IMR-90 (cell line): ENCODE data around the gene TMEM184B. TPM values are rescaled to one million over a fixed set of nuclear protein-coding genes. Genes with fewer than 3 reads are reported as not detected.
A peak's percentile ranks its signal among the peaks of the same experiment; 100 is the strongest.

Experiments used
- ATAC-seq: fragments of 200-7000 bp; cut with Tn5 transposase; 2 replicates; pipeline ENCODE4 v1.9.1; 2020; ENCODE audit warnings: low read depth, mild to moderate bottlenecking, moderate library complexity
- BruUV-seq: library from RNA; stranded (reverse); fragments of 400-500 nt; replicated peaks from 2 replicates; lab custom pipeline; 2021; lab: Mats Ljungman, UMichigan
- CTCF ChIA-PET: fragments of 300-600 bp; formaldehyde crosslinking; extraction: SDS; loops from one replicate; lab custom pipeline; 2021; ENCODE audit warnings: antibody characterized with exemption; lab: Yijun Ruan, JAX
- POLR2A ChIA-PET: fragments of 300-600 bp; sonication (Branson Sonifier 250); formaldehyde crosslinking; loops from one replicate; lab custom pipeline; 2022; ENCODE audit warnings: antibody characterized with exemption; ENCODE audit not compliant: unreplicated experiment; lab: Charles Lee
- DNase-seq: peaks from one replicate; pipeline ENCODE4 v3.0.0; 2013
- H2AFZ ChIP-seq: replicated peaks from 2 replicates; pipeline ENCODE3; 2013; ENCODE audit warnings: low read length, mild to moderate bottlenecking; ENCODE audit not compliant: poor library complexity
- H2AK5ac ChIP-seq: 2 replicates; pipeline ENCODE4 v1.6.1; 2013; ENCODE audit warnings: low read depth, low read length, inconsistent platforms
- H2AK9ac ChIP-seq: replicated peaks from 2 replicates; pipeline ENCODE3; 2013; ENCODE audit warnings: mild to moderate bottlenecking, low read depth, low read length, moderate library complexity; ENCODE audit not compliant: poor library complexity
- H2BK120ac ChIP-seq: 2 replicates; pipeline ENCODE4 v1.6.1; 2013; ENCODE audit warnings: low read depth, low read length, inconsistent platforms
- H2BK15ac ChIP-seq: 3 replicates; pipeline ENCODE4 v1.6.1; 2013; ENCODE audit warnings: low read depth, low read length, inconsistent platforms
- H2BK20ac ChIP-seq: 2 replicates; pipeline ENCODE4 v1.6.1; 2013; ENCODE audit warnings: low read depth, mild to moderate bottlenecking, inconsistent platforms, low read length, moderate library complexity
- H2BK5ac ChIP-seq: 2 replicates; pipeline ENCODE4 v1.6.1; 2013; ENCODE audit warnings: mild to moderate bottlenecking, low read depth, low read length, inconsistent platforms; ENCODE audit not compliant: poor library complexity, severe bottlenecking
- H3K14ac ChIP-seq: replicated peaks from 2 replicates; pipeline ENCODE4 v1.6.1; 2013; ENCODE audit warnings: low read depth, low read length, inconsistent platforms
- H3K18ac ChIP-seq: 2 replicates; pipeline ENCODE4 v1.6.1; 2013; ENCODE audit warnings: low read depth, low read length, control low read depth
- H3K23ac ChIP-seq: 2 replicates; pipeline ENCODE4 v1.6.1; 2013; ENCODE audit warnings: low read depth, low read length, inconsistent platforms
- H3K27ac ChIP-seq: 2 replicates; pipeline ENCODE4 v1.5.1; 2013; ENCODE audit warnings: mild to moderate bottlenecking, control low read depth, low read length; ENCODE audit not compliant: insufficient read depth
- H3K27me3 ChIP-seq: 2 replicates; pipeline ENCODE4 v1.6.1; 2013; ENCODE audit warnings: low read length; ENCODE audit not compliant: control insufficient read depth, insufficient read depth
- H3K36me3 ChIP-seq: 2 replicates; pipeline ENCODE4 v1.6.1; 2013; ENCODE audit warnings: low read length, mixed read lengths; ENCODE audit not compliant: control insufficient read depth, insufficient read depth
- H3K4ac ChIP-seq: 2 replicates; pipeline ENCODE4 v1.6.1; 2013; ENCODE audit warnings: low read depth, low read length, inconsistent platforms
- H3K4me1 ChIP-seq: 2 replicates; pipeline ENCODE4 v1.6.1; 2013; ENCODE audit warnings: low read length, mixed read lengths; ENCODE audit not compliant: control insufficient read depth, insufficient read depth
- H3K4me2 ChIP-seq: 2 replicates; pipeline ENCODE4 v1.6.1; 2013; ENCODE audit warnings: low read depth, mild to moderate bottlenecking, control low read depth, low read length, moderate library complexity
- H3K4me3 ChIP-seq: 2 replicates; pipeline ENCODE4 v1.5.1; 2013; ENCODE audit warnings: low read depth, mild to moderate bottlenecking, control low read depth, low read length, moderate library complexity; ENCODE audit not compliant: insufficient read depth
- H3K56ac ChIP-seq: 2 replicates; pipeline ENCODE4 v1.6.1; 2013; ENCODE audit warnings: low read length, inconsistent platforms; ENCODE audit not compliant: insufficient read depth; ENCODE audit errors: extremely low read depth
- H3K79me1 ChIP-seq, 2 experiments: 2 replicates each; pipeline ENCODE4 v1.6.1; 2013; ENCODE audit warnings: low read length in 2 of 2, inconsistent platforms in 1 of 2, low read depth in 1 of 2
- H3K9ac ChIP-seq: 2 replicates; pipeline ENCODE4 v1.6.1; 2013; ENCODE audit warnings: low read depth, low read length, control low read depth
- H3K9me1 ChIP-seq: 2 replicates; pipeline ENCODE4 v1.6.1; 2013; ENCODE audit warnings: low read length, inconsistent platforms; ENCODE audit not compliant: insufficient read depth
- H3K9me3 ChIP-seq: 2 replicates; pipeline ENCODE4 v1.6.1; 2013; ENCODE audit warnings: low read length; ENCODE audit not compliant: control insufficient read depth, insufficient read depth
- H4K20me1 ChIP-seq: 2 replicates; pipeline ENCODE4 v1.6.1; 2013; ENCODE audit warnings: low read length, inconsistent platforms; ENCODE audit not compliant: insufficient read depth
- H4K5ac ChIP-seq: 2 replicates; pipeline ENCODE4 v1.6.1; 2013; ENCODE audit warnings: mild to moderate bottlenecking, low read depth, low read length, control low read depth
- H4K8ac ChIP-seq, 2 experiments: 2 replicates each; pipeline ENCODE4 v1.6.1; 2013; ENCODE audit warnings: low read depth in 2 of 2, low read length in 2 of 2, control low read depth in 1 of 2, inconsistent platforms in 1 of 2
- H4K91ac ChIP-seq: 2 replicates; pipeline ENCODE4 v1.6.1; 2013; ENCODE audit warnings: low read depth, low read length, inconsistent platforms; ENCODE audit not compliant: insufficient read depth
- CEBPB ChIP-seq: IDR thresholded peaks from 2 replicates; pipeline ENCODE4 v1.6.1; 2012; ENCODE audit warnings: low read depth, low read length, improper control_type of control experiment
- POLR2A ChIP-seq: IDR thresholded peaks from 2 replicates; pipeline ENCODE4 v1.6.1; 2012; ENCODE audit warnings: mild to moderate bottlenecking, low read depth, low read length
- WGBS, 2 experiments: methylation state at CpG; one replicate each; pipeline versions ENCODE4 v1.1.5 to v1.1.7; 2013; ENCODE audit warnings: missing lambda C conversion rate in 2 of 2; ENCODE audit not compliant: insufficient read length in 1 of 2; ENCODE audit errors: extremely low coverage in 2 of 2; 5-methylcytosine and 5-hydroxymethylcytosine counted together
- dilution Hi-C: fragments of 300-500 bp; cut with HindIII; formaldehyde crosslinking; loops from one replicate; pipeline ENCODE4 v1.14.3; 2018; ENCODE audit warnings: low sequenced_read_pairs; ENCODE audit not compliant: unreplicated experiment
- in situ Hi-C: fragments of 300-500 bp; cut with MboI; formaldehyde crosslinking; loops from 3 replicates; pipeline ENCODE4 v1.14.3; 2019; ENCODE audit warnings: low sequenced_read_pairs, inconsistent platforms, mixed read lengths
- intact Hi-C: fragments of 100-400 bp; cut with micrococcal nuclease; formaldehyde crosslinking; loops from 2 replicates; pipeline ENCODE4 v1.10.0; 2022
- polyA plus RNA-seq, 3 experiments: library from polyadenylated mRNA; depleted of rRNA; stranded (reverse); fragments of >200 nt; gene quantifications; 2 replicates each; pipeline ENCODE4 v1.2.3, GENCODE V29; 2012; ENCODE audit warnings: low replicate concordance in 1 of 3
- total RNA-seq: library from RNA; depleted of rRNA; stranded (reverse); fragments of >200 nt; gene quantifications from 2 replicates; pipeline ENCODE4 v1.2.3, GENCODE V29; 2012

The TMEM184B gene
- total and polyA plus RNA-seq, 2 of the 4 experiments (the other 2 are of a cell fraction) = 9.1 to 81.1 TPM

DNA sequence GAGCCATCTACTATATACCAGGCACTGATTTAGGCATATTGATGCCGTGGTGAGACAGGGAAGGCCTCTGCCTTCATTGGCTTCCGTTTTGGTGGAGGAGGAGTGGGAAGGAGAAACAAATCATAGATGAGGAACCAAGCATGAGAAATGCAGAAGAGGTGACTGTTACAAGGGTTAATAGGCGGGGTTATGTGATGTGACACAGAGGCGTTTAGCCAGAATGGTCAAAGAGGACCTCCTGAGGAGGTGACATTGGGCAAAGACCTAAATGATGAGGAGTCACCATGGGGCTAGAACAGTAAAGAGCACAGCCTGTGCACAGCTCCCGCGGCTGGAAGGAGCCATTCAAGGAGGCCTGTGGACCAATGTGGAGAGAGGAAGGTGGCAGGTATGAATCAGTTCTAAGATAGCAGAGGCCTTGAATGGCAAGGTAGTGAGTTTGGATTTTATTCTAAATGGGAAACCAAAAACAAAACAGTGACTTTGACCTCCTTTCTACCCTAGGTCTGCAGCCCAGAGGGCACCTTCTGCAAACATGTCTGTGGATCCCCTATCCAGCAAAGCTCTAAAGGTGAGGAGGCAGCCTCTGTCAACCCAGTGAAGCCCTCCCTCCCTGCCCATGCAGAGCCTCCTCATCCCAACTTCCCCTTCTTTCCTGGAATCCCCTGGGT is 59.4 kb downstream of the TMEM184B start:
- BruUV-seq = no TSS peak

More for the DNA sequence above, 59.4 kb downstream of the TMEM184B start:
- peaks cover 37% of the 10 kb centered on the region for H3K9me1 ChIP-seq
- peaks cover 39 to 78% of the 10 kb centered on the region in 2 experiments for H3K79me1 ChIP-seq
- no peak overlapping the region for H3K4me3 ChIP-seq
- dilution Hi-C loops = no loop called here
- intact Hi-C loops = no loop called here
- no peak overlapping the region; the same call in 1 of the 2 replicates for H4K91ac ChIP-seq
- no peak for TF ChIP-seq CEBPB
- 0 out of 2 replicates have a peak, but pooled peaks have one; percentile 32 for TF ChIP-seq POLR2A
- H2BK5ac ChIP-seq = peak overlapping the region; percentile 12
- no peak for ATAC-seq
- H4K20me1 ChIP-seq = peaks cover 56% of the 10 kb centered on the region
- H3K9ac ChIP-seq = no peak overlapping the region
- POLR2A ChIA-PET = no interaction called here
- CTCF ChIA-PET = interaction anchor here (0.6 kb wide), 1 partner anchor 89 kb away, joined by 3 read pairs; no protein-coding TSS in a partner anchor
- no peaks in the 10 kb centered on the region for H3K9me3 ChIP-seq
- peaks cover 22% of the 10 kb centered on the region for H3K36me3 ChIP-seq
- no peak overlapping the region for H4K5ac ChIP-seq
- H3K4me2 ChIP-seq = no peak overlapping the region
- peak overlapping the region; percentile 29 for H2AK9ac ChIP-seq
- no peak for DNase-seq
- H3K14ac ChIP-seq = 0 out of 2 replicates have a peak overlapping the region, but pooled peaks have one; percentile 58
- H2AFZ ChIP-seq = no peak overlapping the region
- H3K4me1 ChIP-seq = peaks cover 19% of the 10 kb centered on the region
- H3K27ac ChIP-seq = no peak overlapping the region
- H3K18ac ChIP-seq = no peak overlapping the region
- no peak overlapping the region for H2BK120ac ChIP-seq
- in situ Hi-C loops = no loop called here
- no peaks in the 10 kb centered on the region for H3K27me3 ChIP-seq
- WGBS, 2 experiments = 95% methylated on average over 6 of the region's 6 CpGs; no CpG with 5 or more reads in 1 of the 2 experiments
- peak overlapping the region; percentile 86 for H3K23ac ChIP-seq
- H4K8ac ChIP-seq = peak overlapping the region in 1 of 2 experiments; percentile 30; a peak in 1 of 4 replicates
- no peak overlapping the region for H2BK15ac ChIP-seq
- H3K4ac ChIP-seq = peak overlapping the region; percentile 34; the same call in 1 of the 2 replicates
- peak overlapping the region; percentile 81 for H2AK5ac ChIP-seq
- H3K56ac ChIP-seq = no peak overlapping the region
- no peak overlapping the region for H2BK20ac ChIP-seq
